Liver (tissue), 9 donors: Measurements from ENCODE around the gene PLA2G12A. TPM values are rescaled to one million over a fixed set of nuclear protein-coding genes. Genes with fewer than 3 reads are reported as not detected.

ENCODE experiments used
- DNase-seq: peaks from one replicate; pipeline ENCODE4 v3.0.0-alpha.2; 2017; ENCODE audit warnings: low spot score
- H3K27ac ChIP-seq, 2 donors: one replicate each; pipeline ENCODE4 v1.7.0; 2013; ENCODE audit warnings: inconsistent platforms in 2 of 2, low read length in 2 of 2, control low read depth in 1 of 2, low read depth in 1 of 2, mild to moderate bottlenecking in 1 of 2
- H3K27me3 ChIP-seq, 4 donors: one replicate each; pipeline versions ENCODE4 v1.6.1 to v1.7.0; 2013; ENCODE audit warnings: low read length in 3 of 4, inconsistent platforms in 1 of 4, mild to moderate bottlenecking in 1 of 4, moderate library complexity in 1 of 4; ENCODE audit not compliant: control insufficient read depth in 4 of 4, insufficient read depth in 4 of 4
- H3K36me3 ChIP-seq, 4 donors: one replicate each; pipeline versions ENCODE4 v1.6.1 to v1.7.0; 2013; ENCODE audit warnings: low read length in 3 of 4, mild to moderate bottlenecking in 3 of 4, low read depth in 1 of 4, moderate library complexity in 1 of 4; ENCODE audit not compliant: control insufficient read depth in 4 of 4, insufficient read depth in 3 of 4
- H3K4me1 ChIP-seq, 4 donors: one replicate each; pipeline versions ENCODE4 v1.6.1 to v1.7.0; 2013; ENCODE audit warnings: low read length in 3 of 4, mild to moderate bottlenecking in 3 of 4, moderate library complexity in 1 of 4; ENCODE audit not compliant: control insufficient read depth in 4 of 4, insufficient read depth in 4 of 4
- H3K4me3 ChIP-seq, 3 donors: one replicate each; pipeline versions ENCODE4 v1.6.1 to v1.7.0; 2013; ENCODE audit warnings: low read length in 3 of 3, control low read depth in 1 of 3, low read depth in 1 of 3, mild to moderate bottlenecking in 1 of 3
- H3K9ac ChIP-seq, 2 donors: one replicate each; pipeline ENCODE4 v1.7.0; 2013; ENCODE audit warnings: low read length in 2 of 2, mild to moderate bottlenecking in 2 of 2, moderate library complexity in 2 of 2, control low read depth in 1 of 2, low read depth in 1 of 2
- H3K9me3 ChIP-seq, 4 donors: one replicate each; pipeline versions ENCODE4 v1.6.1 to v1.7.0; 2013; ENCODE audit warnings: low read length in 3 of 4; ENCODE audit not compliant: control insufficient read depth in 4 of 4
- ATF3 ChIP-seq: IDR thresholded peaks from 2 replicates; pipeline ENCODE4 v1.6.1; 2016; ENCODE audit warnings: antibody characterized with exemption
- CTCF ChIP-seq: fragments of 150-350 bp; IDR thresholded peaks from 2 replicates; pipeline ENCODE4 v1.5.1; 2017; ENCODE audit warnings: improper control_type of control experiment, low read depth, low read length; ENCODE audit not compliant: missing input control
- EGR1 ChIP-seq, 2 donors: IDR thresholded peaks; 2 replicates each; pipeline ENCODE4 v1.6.1; 2016 to 2018; ENCODE audit warnings: antibody characterized with exemption in 2 of 2, low read depth in 2 of 2
- FOXA1 ChIP-seq: IDR thresholded peaks from 2 replicates; pipeline ENCODE4 v1.6.1; 2016; ENCODE audit warnings: antibody characterized with exemption
- FOXA2 ChIP-seq: IDR thresholded peaks from 2 replicates; pipeline ENCODE4 v1.6.1; 2016; ENCODE audit warnings: antibody characterized with exemption
- GABPA ChIP-seq, 2 donors: IDR thresholded peaks in 1 of 2; conservative IDR thresholded peaks in 1 of 2; 2 replicates each; pipeline ENCODE4 v1.6.1; 2016; ENCODE audit warnings: antibody characterized with exemption in 2 of 2, mild to moderate bottlenecking in 1 of 2, moderate library complexity in 1 of 2
- HNF4A ChIP-seq, 2 donors: conservative IDR thresholded peaks; 2 replicates each; pipeline ENCODE4 v1.6.1; 2016; ENCODE audit warnings: antibody characterized with exemption in 2 of 2, mild to moderate bottlenecking in 2 of 2
- HNF4G ChIP-seq: IDR thresholded peaks from 2 replicates; pipeline ENCODE4 v1.6.1; 2016; ENCODE audit warnings: antibody characterized with exemption
- JUND ChIP-seq, 2 donors: IDR thresholded peaks; 2 replicates each; pipeline ENCODE4 v1.6.1; 2016; ENCODE audit warnings: antibody characterized with exemption in 2 of 2
- MAX ChIP-seq: IDR thresholded peaks from 2 replicates; pipeline ENCODE4 v1.6.1; 2016; ENCODE audit warnings: antibody characterized with exemption
- NR2F2 ChIP-seq: IDR thresholded peaks from 2 replicates; pipeline ENCODE4 v1.6.1; 2016; ENCODE audit warnings: antibody characterized with exemption
- RAD21 ChIP-seq, 2 donors: IDR thresholded peaks; 2 replicates each; pipeline ENCODE4 v1.6.1; 2016; ENCODE audit warnings: antibody characterized with exemption in 2 of 2, mild to moderate bottlenecking in 2 of 2
- RXRA ChIP-seq, 2 donors: IDR thresholded peaks; 2 replicates each; pipeline ENCODE4 v1.6.1; 2017 to 2018; ENCODE audit warnings: antibody characterized with exemption in 2 of 2, mild to moderate bottlenecking in 1 of 2
- SP1 ChIP-seq: IDR thresholded peaks from 2 replicates; pipeline ENCODE4 v1.6.1; 2018; ENCODE audit warnings: antibody characterized with exemption, mild to moderate bottlenecking
- TAF1 ChIP-seq: conservative IDR thresholded peaks from 2 replicates; pipeline ENCODE4 v1.6.1; 2016; ENCODE audit warnings: antibody characterized with exemption, mild to moderate bottlenecking
- YY1 ChIP-seq: IDR thresholded peaks from 2 replicates; pipeline ENCODE4 v1.6.1; 2016; ENCODE audit warnings: antibody characterized with exemption, mild to moderate bottlenecking
- WGBS: extraction: QIAGEN DNeasy Blood & Tissue Kit; methylation state at CpG from one replicate; pipeline ENCODE4 v1.1.7; 2013; 5-methylcytosine and 5-hydroxymethylcytosine counted together
- polyA plus RNA-seq, 2 donors: library from polyadenylated mRNA; stranded (reverse) in 1 of 2; unstranded in 1 of 2; fragments of 200-250 nt in 1 of 2; fragments of >200 nt in 1 of 2; fragmentation: Nextera tagmentation in 1 of 2; extraction: Ambion mirVana in 1 of 2; gene quantifications; one replicate each; pipeline versions ENCODE4 v1.2.1 to v1.2.3, GENCODE V29; 2013 to 2015
- total RNA-seq, 2 donors: library from RNA; depleted of rRNA; stranded (reverse); fragments of >200 nt; gene quantifications; one replicate each; pipeline ENCODE4 v1.2.3, GENCODE V29; 2014
- TF ChIP-seq, protein P1 (sequence below): IDR thresholded peaks from 2 replicates; pipeline ENCODE4 v1.6.1; 2016; ENCODE audit warnings: antibody characterized with exemption, mild to moderate bottlenecking
- TF ChIP-seq, protein P2 (sequence below): IDR thresholded peaks from 2 replicates; pipeline ENCODE4 v1.6.1; 2016; ENCODE audit warnings: antibody characterized with exemption
- donor health status: healthy.
- donor health status: healthy.
- donor health status: healthy.
- donor health status: healthy.
- donor health status: healthy.

Gene PLA2G12A
- total and polyA plus RNA-seq, 4 donors, result 11.3 to 57.7 (median 29.4) TPM

- TF ChIP-seq, protein P1, sequence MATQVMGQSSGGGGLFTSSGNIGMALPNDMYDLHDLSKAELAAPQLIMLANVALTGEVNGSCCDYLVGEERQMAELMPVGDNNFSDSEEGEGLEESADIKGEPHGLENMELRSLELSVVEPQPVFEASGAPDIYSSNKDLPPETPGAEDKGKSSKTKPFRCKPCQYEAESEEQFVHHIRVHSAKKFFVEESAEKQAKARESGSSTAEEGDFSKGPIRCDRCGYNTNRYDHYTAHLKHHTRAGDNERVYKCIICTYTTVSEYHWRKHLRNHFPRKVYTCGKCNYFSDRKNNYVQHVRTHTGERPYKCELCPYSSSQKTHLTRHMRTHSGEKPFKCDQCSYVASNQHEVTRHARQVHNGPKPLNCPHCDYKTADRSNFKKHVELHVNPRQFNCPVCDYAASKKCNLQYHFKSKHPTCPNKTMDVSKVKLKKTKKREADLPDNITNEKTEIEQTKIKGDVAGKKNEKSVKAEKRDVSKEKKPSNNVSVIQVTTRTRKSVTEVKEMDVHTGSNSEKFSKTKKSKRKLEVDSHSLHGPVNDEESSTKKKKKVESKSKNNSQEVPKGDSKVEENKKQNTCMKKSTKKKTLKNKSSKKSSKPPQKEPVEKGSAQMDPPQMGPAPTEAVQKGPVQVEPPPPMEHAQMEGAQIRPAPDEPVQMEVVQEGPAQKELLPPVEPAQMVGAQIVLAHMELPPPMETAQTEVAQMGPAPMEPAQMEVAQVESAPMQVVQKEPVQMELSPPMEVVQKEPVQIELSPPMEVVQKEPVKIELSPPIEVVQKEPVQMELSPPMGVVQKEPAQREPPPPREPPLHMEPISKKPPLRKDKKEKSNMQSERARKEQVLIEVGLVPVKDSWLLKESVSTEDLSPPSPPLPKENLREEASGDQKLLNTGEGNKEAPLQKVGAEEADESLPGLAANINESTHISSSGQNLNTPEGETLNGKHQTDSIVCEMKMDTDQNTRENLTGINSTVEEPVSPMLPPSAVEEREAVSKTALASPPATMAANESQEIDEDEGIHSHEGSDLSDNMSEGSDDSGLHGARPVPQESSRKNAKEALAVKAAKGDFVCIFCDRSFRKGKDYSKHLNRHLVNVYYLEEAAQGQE, result no peak
- TF ChIP-seq GABPA (IDR thresholded peaks at IDR 0.05 in 1 of 2, conservative IDR thresholded peaks at IDR 0.05 in 1 of 2) (no peak), HNF4A (conservative IDR thresholded peaks at IDR 0.05) (no peak)
Observed at GRCh38 chr4:109764376-109764775, 34.5 kb upstream of the PLA2G12A start (continued).

- H3K27me3 ChIP-seq, result no peaks in the 10 kb centered on the region
- TF ChIP-seq EGR1 (IDR thresholded peaks at IDR 0.05; ENCODE audit: low read depth in 2 of 2) (no peak), GABPA (IDR thresholded peaks at IDR 0.05 in 1 of 2, conservative IDR thresholded peaks at IDR 0.05 in 1 of 2) (no peak), TAF1 (no peak), CTCF (no peak), FOXA2 (no peak), HNF4G (no peak), RXRA (IDR thresholded peaks at IDR 0.05) (no peak), MAX (no peak), YY1 (no peak), NR2F2 (no peak), ATF3 (no peak), HNF4A (conservative IDR thresholded peaks at IDR 0.05) (no peak), FOXA1 (no peak), JUND (IDR thresholded peaks at IDR 0.05) (no peak), SP1 (no peak), RAD21 (IDR thresholded peaks at IDR 0.05) (no peak)
- TF ChIP-seq, protein P2, sequence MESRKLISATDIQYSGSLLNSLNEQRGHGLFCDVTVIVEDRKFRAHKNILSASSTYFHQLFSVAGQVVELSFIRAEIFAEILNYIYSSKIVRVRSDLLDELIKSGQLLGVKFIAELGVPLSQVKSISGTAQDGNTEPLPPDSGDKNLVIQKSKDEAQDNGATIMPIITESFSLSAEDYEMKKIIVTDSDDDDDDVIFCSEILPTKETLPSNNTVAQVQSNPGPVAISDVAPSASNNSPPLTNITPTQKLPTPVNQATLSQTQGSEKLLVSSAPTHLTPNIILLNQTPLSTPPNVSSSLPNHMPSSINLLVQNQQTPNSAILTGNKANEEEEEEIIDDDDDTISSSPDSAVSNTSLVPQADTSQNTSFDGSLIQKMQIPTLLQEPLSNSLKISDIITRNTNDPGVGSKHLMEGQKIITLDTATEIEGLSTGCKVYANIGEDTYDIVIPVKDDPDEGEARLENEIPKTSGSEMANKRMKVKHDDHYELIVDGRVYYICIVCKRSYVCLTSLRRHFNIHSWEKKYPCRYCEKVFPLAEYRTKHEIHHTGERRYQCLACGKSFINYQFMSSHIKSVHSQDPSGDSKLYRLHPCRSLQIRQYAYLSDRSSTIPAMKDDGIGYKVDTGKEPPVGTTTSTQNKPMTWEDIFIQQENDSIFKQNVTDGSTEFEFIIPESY, result no peak
- TF ChIP-seq, protein P1, result no peak
- no peak overlapping the region for H3K4me3 ChIP-seq
- H3K27ac ChIP-seq, result no peak overlapping the region
- no peak overlapping the region for H3K9ac ChIP-seq
- no peak for DNase-seq
- 85% methylated on average over 2 of the region's 2 CpGs for WGBS
- H3K36me3 ChIP-seq, result peaks cover 6 to 37% (median 27%) of the 10 kb centered on the region in 4 donors
- H3K4me1 ChIP-seq, result peaks cover 0 to 9% (median 0%) of the 10 kb centered on the region in 4 donors
- no peaks in the 10 kb centered on the region for H3K9me3 ChIP-seq
Observed at GRCh38 chr4:109760682-109761081, 30.8 kb upstream of the PLA2G12A start.
